ENCODE data around the gene TRAM2.

Gene TRAM2

DNA sequence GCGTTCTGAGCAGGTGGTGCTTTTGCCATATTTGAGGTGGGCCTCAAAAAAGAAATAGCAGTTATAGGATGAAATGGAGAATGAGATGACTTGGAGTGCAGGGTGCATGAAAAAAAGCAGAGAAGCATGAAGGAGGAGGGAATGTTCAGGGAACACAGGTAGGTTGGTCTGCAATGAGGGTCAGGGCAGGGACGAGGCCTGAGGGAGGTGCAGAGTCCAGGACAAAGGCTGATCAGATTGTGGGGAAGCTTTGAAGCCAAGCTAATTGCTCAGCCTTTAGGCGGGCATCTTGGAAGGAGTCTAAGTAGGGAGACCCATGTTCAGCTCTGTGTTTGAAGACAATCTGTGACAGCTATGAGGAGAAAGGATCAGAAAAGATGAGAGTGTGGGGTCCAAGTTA lies 12.0 kb downstream of the TRAM2 start:
- no peak for DNase-seq

DNA sequence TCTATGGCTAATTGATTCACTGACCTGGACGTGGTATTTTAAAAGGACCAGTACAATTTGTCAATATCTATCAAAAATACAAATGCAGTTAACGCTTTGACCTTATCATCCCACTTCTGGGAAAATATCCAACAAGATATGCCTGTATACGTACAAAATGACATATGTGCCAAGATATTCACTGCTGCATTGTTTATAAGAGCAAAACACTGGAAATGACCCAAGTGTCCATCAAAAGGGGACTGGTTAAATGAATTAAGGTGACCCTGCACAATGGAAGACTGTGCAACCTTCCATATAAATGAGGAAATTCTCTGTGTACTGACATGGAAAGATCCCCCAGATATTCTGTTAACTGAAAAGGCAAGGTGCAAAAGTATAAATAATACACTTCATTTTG lies 13.9 kb downstream of the TRAM2 start:
- DNase-seq, result no peak

DNA sequence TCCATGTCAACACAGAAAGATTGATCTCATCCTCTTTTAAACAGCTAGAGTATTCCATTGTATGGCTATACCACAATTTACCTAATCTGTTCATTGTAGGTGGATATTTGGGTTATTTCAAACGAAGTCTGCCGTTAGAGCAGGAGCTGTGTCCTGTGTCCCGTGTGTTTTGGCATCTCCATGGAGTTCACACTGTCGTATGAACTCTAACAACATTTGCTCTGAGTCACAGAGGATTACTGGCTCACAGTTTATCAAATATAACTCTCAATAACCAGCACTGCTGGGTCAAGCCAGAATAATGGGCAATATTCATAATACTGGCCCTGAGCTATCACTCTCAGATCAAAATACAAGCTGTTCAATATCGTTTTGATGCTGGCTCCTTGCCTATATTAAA lies 16.4 kb downstream of the TRAM2 start:
- no peak for DNase-seq

DNA sequence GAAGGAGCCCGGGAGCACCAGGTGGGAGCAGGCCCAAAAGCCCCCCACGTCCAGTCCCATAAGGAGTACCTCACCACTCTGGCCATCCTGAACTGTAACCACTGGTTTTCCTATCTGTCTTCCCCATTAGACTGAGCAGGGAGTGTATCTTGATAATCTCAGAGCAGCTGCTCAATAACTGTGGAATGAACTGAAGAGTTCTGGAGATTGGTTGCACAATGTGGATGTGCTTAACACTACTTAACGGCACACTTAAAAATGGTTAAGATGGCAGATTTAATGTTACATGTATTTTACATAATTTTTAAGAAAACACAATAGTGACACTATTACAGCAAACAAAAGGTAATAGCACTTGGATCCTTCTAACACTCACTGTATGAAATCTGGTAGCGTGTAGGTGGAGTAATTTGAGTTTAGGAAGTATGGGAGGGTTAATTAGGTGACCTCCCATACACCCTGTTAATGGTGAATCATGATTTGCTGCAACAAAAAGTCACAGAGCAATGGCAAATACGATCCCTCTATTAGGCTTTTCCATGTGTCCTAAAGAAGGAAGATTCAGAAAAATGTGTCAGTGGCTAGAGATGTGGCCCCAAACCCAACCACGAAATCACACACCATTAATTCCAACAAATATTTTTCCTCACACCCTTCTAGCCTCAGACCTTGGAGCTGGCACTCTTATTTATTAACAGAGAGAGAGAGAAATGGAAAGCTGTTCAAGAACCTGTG lies 18.4 kb downstream of the TRAM2 start:
- DNase-seq, result no peak

DNA sequence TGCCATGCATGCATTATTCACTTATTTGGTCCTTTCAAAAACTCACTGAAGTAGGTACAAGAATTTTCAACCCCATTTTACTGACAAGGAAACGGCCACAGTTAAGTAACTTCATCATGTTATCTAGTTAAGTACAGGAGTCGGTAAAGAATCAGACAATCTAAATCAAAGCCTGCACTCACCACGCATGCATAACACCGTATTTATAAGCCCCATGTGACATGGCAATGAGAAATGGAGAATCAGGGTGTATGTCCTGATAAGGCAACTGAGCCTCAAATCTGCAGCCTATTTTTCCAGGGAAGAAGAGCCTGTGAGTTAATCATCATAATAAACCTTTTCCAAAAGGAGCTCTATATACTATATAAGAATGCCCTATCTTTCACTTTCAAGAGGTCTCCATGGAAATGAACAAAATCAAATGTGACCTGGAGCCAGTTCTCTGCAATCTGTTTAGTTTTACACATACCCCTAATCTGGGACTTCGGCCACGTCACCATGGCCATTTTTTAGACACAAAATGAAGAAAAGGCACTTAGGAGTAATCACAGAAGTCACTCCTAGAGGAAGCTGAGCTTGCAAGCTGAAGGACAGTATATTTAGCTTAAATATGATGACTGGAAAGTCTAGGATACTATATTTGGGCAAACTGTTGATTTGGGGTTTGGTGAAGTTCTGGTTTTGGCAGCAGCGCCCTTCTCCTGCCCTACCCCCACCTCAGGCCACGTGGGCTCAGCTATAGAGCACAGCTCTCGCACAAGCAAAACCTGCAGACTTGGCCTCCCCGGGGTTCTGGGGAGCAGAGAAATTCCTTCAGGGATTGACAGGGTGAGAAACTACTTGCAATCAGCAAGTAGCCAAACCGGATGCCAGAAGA lies 19.2 kb downstream of the TRAM2 start:
- DNase-seq, result no peak

DNA sequence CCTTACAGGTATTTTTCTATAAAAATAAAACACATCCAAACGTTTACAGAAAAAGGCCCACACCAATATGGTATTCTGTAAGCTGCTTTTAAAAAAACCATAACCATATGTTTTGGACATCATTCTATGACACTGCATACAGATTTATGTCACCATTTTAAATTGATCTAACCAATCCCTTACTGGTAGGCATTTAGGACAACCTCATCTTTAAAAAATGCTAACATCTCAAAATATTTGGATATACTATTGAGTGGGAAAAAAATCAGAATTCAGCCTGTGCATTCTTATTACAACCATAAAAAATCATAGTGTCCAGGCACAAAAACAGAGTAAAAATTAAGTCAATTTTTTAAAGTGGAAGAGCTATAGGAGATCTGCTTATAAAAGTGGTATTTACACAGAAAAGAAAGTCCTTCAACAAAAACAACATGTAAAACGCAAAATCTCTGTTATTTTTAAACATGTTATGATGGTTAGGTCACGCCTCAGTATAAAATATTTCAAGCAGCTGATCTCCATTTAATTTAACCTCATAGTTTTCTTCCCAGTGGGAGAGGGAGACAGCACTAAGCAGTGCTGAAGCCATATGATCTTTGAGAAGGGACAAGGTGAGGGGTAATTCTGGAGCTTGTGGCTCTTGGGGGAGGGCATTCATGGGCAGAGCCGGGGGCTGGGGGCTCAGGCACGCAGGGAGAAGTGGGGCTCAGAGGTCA lies 21.2 kb downstream of the TRAM2 start:
- no peak for DNase-seq

DNA sequence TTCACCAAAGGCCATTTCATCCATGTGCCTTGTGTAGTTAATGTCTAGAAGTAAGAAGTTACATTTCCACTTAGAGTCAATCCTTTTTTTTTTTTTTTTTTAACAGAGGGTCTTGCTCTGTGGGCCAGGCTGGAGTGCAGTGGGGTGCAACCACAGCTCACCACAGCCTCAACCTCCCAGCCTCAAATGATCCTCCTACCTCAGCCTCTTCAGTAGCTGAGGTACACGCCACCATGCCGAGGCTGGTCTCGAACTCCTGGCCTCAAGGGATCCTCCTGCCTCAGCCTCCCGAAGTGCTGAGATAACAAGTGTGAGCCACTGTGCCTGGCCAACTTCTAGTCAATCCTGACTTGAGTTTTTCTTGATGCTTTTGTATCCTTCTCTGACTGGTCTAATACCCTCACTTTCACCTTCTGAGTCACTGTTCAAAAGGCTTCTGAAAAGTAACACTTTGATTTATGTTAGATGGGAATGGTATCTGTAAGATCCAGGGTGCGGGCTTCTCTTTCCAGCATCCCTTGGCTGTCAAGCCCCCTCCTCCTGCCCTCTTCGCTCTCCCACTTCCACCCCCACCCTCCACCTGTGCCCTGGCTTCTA lies 22.1 kb downstream of the TRAM2 start:
- no peak for DNase-seq

DNA sequence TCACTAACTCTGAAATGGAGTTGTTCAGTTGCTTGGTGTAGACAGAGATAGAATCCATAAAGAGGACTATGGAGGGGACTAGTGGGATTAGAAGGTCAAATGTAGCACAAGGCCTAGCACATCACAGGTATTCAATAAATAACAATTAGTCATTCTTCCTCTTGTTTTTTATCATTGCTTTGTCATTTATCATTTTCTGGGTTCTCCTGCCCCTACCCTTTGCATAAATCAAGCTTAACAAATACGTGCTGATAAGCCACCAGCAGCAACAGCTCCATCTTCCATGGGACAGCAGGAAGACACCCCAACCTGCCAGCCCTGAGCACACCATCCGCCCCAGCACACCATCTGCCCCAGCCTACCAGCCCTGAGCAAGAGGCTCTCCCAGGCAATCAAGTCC lies 23.1 kb downstream of the TRAM2 start:
- DNase-seq, result no peak

DNA sequence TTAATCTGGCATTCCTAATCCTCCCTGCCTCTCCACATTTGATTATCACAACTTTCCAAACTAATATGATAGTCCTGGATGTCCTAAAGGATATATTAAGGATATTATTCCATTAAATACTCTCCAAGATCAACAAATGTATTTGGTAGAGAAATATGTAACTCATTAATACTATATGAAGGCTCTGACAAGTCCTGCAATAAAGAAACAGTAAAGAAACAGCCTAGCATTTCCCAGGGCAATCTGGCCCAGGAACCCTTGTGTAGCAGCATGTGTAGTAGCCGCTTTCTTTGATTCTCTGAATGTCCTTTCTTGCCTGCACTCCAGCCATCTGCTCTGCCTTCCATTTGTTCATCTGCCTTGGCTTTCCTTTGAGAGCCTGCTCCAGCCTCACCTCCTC lies 23.7 kb downstream of the TRAM2 start:
- no peak for DNase-seq

DNA sequence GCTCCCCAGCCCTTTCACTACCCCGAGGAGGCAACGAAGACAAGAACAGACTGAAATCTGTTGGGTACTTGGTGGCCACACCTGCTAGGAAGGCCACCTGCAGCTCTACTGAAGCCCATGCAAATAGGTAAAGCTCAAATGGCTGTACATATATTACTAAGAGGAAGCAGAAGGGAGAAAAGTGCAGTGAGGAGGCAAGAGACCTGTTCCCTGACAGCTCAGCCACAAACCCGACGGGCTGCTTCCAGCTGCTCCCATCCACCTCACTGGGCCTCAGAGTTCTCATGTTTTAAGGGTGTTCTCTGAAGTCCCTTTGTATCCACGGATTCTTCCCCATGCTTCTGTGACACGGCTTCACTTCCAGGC lies 24.6 kb downstream of the TRAM2 start:
- no peak for DNase-seq

DNA sequence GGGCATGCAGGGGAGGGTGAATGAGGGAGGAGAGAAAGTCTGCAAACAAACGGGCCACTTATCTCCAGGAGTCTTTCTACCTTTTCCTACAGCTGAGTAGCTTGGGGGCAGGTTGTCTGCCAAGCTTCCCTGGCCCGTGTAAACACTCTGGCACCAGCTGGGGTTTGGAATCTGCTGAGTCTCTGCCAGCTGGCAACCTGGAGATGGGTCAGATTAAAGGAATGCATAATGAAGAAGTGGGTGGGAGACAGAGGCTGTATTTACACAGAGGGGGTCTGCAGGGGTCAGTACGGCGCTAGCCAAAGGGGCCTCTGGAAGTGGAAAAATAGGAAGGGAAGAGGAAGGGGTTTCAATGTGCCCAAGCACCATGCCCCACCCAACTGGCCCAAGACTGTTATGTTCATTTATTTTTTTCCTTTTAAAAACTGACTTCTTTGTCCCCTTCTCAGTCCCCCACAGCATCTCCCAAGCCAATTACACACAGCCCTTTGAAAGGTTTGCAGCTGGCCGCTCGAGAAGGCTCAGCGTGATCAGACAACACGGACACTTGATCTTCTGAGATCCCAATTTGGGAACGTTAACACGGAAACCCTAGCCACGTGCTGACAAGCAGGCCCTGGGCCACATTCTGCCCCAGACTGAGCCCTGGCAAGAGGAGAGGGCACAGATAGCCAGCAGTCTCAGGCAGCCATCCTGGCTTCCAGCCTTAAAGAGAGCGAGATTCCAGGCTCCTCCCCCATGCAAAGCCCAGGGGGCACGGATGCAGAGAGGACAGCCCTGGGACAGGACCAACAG lies 25.2 kb downstream of the TRAM2 start:
- DNase-seq, result no peak

DNA sequence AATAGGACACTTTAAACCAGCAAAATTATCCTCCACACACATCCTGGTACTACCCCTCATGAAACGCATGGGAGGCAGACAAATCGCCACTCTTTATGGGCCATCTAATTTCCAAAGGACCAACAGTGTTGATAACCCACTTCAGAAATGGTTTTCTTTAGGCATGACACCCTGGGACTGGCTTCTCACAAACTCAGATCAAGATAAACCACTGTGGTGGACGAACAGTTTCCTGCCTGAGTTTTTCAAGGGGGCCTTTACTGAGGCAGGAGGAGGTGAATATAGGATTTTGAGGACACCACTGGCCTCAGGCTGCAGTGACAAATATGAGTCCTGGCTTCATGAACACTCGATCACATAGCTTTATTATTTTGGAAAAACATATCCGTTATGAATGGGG lies 26.0 kb downstream of the TRAM2 start:
- no peak for DNase-seq

DNA sequence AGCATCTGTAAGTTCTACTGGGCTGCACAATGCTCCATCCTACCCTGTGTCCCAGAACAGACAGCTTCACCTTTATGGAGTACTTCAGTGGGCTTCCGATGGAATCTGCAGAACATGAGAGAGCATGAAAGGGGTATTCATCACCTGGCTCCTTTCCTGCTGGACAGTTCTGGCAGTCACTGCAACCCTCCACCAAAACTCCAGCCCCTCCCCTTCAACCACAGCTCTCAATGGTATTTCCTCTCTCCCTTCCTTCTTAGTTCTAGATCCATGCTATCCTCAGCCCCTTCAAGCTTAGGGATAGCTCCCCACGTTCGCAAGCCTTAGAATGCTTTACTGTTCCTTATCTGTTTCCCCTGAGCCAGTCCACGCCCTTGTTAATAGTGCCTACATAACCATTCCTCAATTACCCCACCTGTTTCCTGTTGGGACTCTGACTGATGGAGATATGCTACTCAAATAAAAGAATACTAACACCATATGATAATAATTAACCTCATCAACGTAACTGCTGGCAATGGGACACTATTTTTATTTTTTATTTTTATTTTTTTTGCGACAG lies 26.8 kb downstream of the TRAM2 start:
- DNase-seq, result no peak

DNA sequence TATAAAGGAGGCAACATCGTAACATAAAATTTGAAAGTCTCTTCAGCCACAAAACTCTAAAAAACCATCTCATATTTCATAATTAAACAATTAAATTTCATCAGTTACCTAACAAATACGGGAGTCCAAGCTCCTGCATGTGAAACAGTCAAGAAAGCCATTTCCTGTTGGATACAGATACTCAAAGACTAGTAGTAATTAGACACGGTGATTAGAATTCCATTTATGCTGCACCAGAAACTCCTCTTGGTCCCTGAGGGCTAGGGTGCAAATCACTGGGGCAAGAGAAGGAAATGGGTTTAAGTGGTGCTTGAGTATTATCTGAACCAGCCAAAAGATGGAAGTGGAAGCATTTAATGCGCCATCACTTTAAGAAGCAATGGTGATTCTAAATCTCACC lies 27.4 kb downstream of the TRAM2 start:
- no peak for DNase-seq

DNA sequence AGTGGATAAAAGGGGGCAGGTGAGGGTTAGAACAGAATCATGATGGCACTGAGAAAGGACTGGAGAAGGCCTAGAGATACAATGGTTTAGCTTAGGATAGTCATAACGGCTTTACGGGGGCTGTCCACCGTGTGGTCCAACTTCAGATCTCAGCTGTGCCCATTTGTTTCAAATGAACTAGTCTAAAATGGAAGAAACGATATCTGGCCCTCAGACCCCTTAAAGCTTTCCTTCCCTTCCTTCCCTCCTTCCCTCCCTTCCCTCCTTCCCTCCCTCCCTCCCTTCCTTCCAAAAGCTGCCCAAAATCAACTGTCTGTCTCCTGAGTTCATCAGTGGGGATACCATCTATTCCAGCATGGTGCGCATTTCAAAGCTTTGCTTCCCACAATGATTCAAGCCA lies 27.9 kb downstream of the TRAM2 start:
- DNase-seq, result no peak

DNA sequence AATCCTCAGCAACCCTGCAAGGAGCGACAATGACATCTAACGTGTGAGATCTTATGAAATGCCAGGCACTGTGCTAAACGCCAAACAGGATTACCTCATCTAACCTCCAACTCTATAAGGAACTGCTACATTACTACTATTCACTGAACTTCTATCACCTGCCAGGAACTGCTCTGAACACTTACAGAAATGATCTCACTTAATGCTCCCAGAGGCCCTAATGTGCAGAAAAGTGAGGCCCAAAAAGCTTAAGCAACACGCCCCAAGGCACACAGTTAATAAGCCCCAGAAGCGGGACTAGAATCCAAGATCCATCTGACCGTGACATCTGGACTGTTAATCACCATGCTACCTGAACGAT lies 28.5 kb downstream of the TRAM2 start:
- DNase-seq, result no peak

DNA sequence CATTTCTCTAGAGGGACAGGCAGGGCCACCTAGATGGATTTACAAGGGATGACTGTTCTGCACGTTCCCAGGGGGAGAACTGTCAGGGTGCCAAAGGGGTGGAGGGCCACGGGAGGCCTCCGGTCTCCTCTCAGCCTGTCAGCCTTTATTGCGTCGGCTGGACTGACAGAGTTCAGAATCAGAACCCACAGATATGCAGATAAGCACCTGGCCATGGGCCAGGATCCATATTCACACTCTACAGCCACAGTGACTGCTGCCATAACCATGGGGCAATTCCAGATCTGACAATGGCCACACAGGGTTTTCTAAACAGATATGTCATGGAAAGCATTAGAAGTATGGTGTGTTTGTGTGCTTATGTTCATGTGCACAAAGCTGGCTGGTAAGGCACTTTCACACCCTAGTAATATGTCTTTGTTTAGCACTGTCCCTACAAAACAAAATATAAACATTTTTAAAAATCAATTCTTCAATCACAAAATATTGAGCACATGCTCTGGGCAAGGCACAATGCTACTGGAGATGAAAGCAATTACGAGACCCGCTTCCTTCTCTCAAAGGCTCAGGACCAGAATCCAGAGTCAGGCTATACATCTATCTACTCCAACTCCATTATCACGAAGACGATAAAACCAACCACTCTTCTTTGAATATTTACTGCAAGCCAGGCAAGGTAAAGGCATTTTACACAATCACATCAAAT lies 29.1 kb downstream of the TRAM2 start:
- no peak for DNase-seq

DNA sequence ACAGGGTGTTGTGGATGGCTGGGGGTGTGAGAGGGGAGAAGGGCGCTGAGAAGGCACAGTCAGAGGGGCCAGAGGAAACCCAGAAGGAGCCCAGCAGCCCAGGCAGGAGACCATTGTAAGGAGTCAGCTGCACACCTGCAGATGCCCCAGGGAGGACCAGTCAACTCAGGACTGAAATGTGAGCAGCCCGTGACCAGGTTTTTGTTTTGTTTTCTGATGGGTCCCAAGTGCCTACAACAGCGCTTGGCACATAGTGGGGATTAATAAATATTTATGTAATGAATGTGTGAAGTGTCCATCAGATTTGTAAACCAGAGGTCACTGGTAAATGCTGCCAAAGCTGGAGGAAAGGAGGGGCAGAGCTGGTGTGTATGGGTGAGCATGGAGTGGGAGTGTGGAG lies 30.2 kb downstream of the TRAM2 start:
- DNase-seq, result no peak

DNA sequence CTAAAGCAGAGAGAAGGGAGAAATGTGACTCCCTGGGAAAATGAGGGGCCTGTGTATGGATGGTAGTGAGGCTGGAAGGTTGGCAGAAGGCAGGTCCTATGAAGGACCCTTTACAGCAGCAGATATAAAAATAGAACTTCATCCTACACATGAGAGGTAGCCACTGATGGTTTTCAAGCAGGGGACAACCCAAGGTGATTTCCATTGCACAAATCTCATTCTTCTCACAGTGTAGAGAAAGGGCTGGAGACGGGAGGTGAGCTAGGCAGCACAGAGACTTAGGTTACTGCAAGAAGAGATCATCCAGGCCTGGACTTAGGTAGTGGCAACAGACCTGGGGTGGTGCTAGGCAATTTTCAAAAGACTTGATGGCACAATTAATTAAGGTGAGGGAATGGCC lies 30.7 kb downstream of the TRAM2 start:
- DNase-seq, result no peak

DNA sequence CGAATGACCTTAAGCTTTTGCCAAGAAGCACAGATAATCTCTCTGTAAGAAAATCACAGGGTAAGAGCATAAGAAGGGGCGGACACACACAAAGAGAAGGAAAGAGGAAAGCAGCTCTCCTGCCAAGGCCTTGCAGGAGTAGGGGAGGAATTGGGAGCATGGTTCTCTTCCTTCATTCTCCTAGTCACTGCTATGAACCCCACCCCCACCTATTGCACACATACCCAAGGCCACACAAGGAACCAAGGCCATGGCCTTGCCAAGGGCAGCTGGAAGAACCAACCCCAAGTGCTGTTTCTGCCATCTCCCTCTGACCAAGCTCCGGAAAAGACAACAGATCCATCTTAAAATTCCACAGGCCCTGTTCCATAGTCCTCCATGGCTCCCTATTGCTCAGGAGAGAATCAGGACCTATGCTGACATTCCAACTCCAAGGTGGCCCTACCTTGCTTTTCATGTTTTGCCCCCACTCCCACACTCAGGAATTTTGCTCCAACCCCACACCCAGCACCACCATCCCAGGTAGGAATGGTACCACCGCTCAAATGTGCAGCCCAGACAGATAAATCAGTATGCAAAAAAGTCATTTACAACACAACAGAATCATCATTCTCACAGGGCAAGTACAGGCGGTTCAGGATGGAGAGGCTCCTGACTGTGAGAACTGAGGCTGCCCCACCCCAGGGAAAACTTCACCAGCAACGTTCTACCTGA lies 31.3 kb downstream of the TRAM2 start:
- DNase-seq, result no peak
